H9 (cell line): ENCODE results near the gene PF4V1. TPM values are rescaled to one million over a fixed set of nuclear protein-coding genes. Genes with fewer than 3 reads are reported as not detected.

Experiments
- DNase-seq: peaks from one replicate; pipeline ENCODE4 v3.0.0-alpha.2; 2017
- H2AFZ ChIP-seq: one replicate; pipeline ENCODE4 v1.6.1; 2013; ENCODE audit warnings: mild to moderate bottlenecking, low read length, control low read depth, moderate library complexity
- H2AK5ac ChIP-seq: 2 replicates; pipeline ENCODE4 v1.6.1; 2013; ENCODE audit warnings: low read length, control low read depth, mixed read lengths; ENCODE audit not compliant: insufficient read length
- H2BK120ac ChIP-seq: one replicate; pipeline ENCODE4 v1.6.1; 2013; ENCODE audit warnings: low read depth, mild to moderate bottlenecking, low read length, control low read depth, inconsistent platforms; ENCODE audit not compliant: poor library complexity, severe bottlenecking
- H2BK12ac ChIP-seq: 2 replicates; pipeline ENCODE4 v1.6.1; 2013; ENCODE audit warnings: low read length, control low read depth, mixed read lengths, low read depth; ENCODE audit not compliant: insufficient read length
- H2BK15ac ChIP-seq: 2 replicates; pipeline ENCODE4 v1.6.1; 2013; ENCODE audit warnings: low read depth, low read length, control low read depth
- H2BK20ac ChIP-seq: one replicate; pipeline ENCODE4 v1.6.1; 2013; ENCODE audit warnings: low read depth, mild to moderate bottlenecking, low read length, control low read depth, inconsistent platforms; ENCODE audit not compliant: poor library complexity, severe bottlenecking
- H2BK5ac ChIP-seq: 2 replicates; pipeline ENCODE4 v1.6.1; 2013; ENCODE audit warnings: low read length, control low read depth, mixed read lengths; ENCODE audit not compliant: insufficient read length
- H3K14ac ChIP-seq: 2 replicates; pipeline ENCODE4 v1.6.1; 2013; ENCODE audit warnings: low read length, control low read depth; ENCODE audit not compliant: insufficient read depth
- H3K18ac ChIP-seq: 2 replicates; pipeline ENCODE4 v1.6.1; 2013; ENCODE audit warnings: low read depth, mild to moderate bottlenecking, mixed read lengths, low read length, control low read depth; ENCODE audit not compliant: insufficient read length
- H3K23ac ChIP-seq: 2 replicates; pipeline ENCODE4 v1.6.1; 2013; ENCODE audit warnings: low read length, control low read depth, mixed read lengths, low read depth; ENCODE audit not compliant: insufficient read length
- H3K23me2 ChIP-seq: 2 replicates; pipeline ENCODE4 v1.6.1; 2013; ENCODE audit warnings: low read depth, mild to moderate bottlenecking, mixed read lengths, low read length, control low read depth; ENCODE audit not compliant: insufficient read length, poor library complexity, severe bottlenecking
- H3K27ac ChIP-seq: 2 replicates; pipeline ENCODE4 v1.5.1; 2013; ENCODE audit warnings: low read length, control low read depth, mixed read lengths, low read depth; ENCODE audit not compliant: insufficient read length
- H3K27me3 ChIP-seq: 2 replicates; pipeline ENCODE4 v1.6.1; 2013; ENCODE audit warnings: low read length, control low read depth, inconsistent platforms; ENCODE audit not compliant: insufficient read depth
- H3K4ac ChIP-seq: 2 replicates; pipeline ENCODE4 v1.6.1; 2013; ENCODE audit warnings: low read depth, mild to moderate bottlenecking, control low read depth, inconsistent platforms, low read length, moderate library complexity
- H3K4me1 ChIP-seq: 2 replicates; pipeline ENCODE4 v1.6.1; 2013; ENCODE audit warnings: low read length, control low read depth, inconsistent platforms; ENCODE audit not compliant: insufficient read depth
- H3K4me2 ChIP-seq: 2 replicates; pipeline ENCODE4 v1.6.1; 2013; ENCODE audit warnings: low read length, control low read depth, mixed read lengths; ENCODE audit not compliant: insufficient read length, insufficient read depth
- H3K56ac ChIP-seq: 2 replicates; pipeline ENCODE4 v1.6.1; 2013; ENCODE audit warnings: low read depth, mild to moderate bottlenecking, mixed read lengths, low read length, control low read depth; ENCODE audit not compliant: insufficient read length
- H3K79me1 ChIP-seq: 2 replicates; pipeline ENCODE4 v1.6.1; 2013; ENCODE audit warnings: low read depth, mild to moderate bottlenecking, moderate library complexity, low read length, control low read depth, inconsistent platforms; ENCODE audit not compliant: insufficient read depth, poor library complexity, severe bottlenecking
- H3K79me2 ChIP-seq: 2 replicates; pipeline ENCODE4 v1.6.1; 2013; ENCODE audit warnings: low read length, control low read depth, inconsistent platforms; ENCODE audit not compliant: insufficient read depth
- H3K9ac ChIP-seq: 2 replicates; pipeline ENCODE4 v1.6.1; 2013; ENCODE audit warnings: low read length, control low read depth, mixed read lengths; ENCODE audit not compliant: insufficient read length; ENCODE audit errors: extremely low read depth
- H3K9me3 ChIP-seq: one replicate; pipeline ENCODE4 v1.6.1; 2013; ENCODE audit warnings: low read depth, low read length, inconsistent platforms; ENCODE audit not compliant: control insufficient read depth
- H3T11ph ChIP-seq: one replicate; pipeline ENCODE4 v1.6.1; 2013; ENCODE audit warnings: mild to moderate bottlenecking, low read length, control low read depth, inconsistent platforms
- H4K20me1 ChIP-seq: one replicate; pipeline ENCODE4 v1.6.1; 2013; ENCODE audit not compliant: control insufficient read depth, insufficient read length, insufficient read depth
- H4K5ac ChIP-seq: 2 replicates; pipeline ENCODE4 v1.6.1; 2013; ENCODE audit warnings: low read depth, mild to moderate bottlenecking, mixed read lengths, low read length, control low read depth; ENCODE audit not compliant: insufficient read length
- H4K8ac ChIP-seq: replicated peaks from 2 replicates; pipeline ENCODE4 v1.6.1; 2013; ENCODE audit warnings: low read length, control low read depth, mixed read lengths, low read depth; ENCODE audit not compliant: insufficient read length
- H4K91ac ChIP-seq: 2 replicates; pipeline ENCODE4 v1.6.1; 2013; ENCODE audit warnings: low read depth, mild to moderate bottlenecking, moderate library complexity, mixed read lengths, low read length, control low read depth; ENCODE audit not compliant: insufficient read length
- H3K27ac Mint-ChIP-seq, 3 experiments: 2 replicates in 2 of 3; 3 replicates in 1 of 3; pipeline ENCODE4 v1.8.0; 2020 to 2021; ENCODE audit warnings: mixed read lengths in 3 of 3, mild to moderate bottlenecking in 1 of 3, moderate library complexity in 1 of 3
- H3K27me3 Mint-ChIP-seq: 2 replicates; pipeline ENCODE4 v1.8.0; 2021; ENCODE audit warnings: low read depth, mild to moderate bottlenecking, moderate library complexity, mixed read lengths
- H3K36me3 Mint-ChIP-seq, 3 experiments: 2 replicates in 2 of 3; 3 replicates in 1 of 3; pipeline ENCODE4 v1.8.0; 2020 to 2021; ENCODE audit warnings: low read depth in 3 of 3, mixed read lengths in 3 of 3; ENCODE audit not compliant: insufficient read depth in 1 of 3
- H3K4me1 Mint-ChIP-seq, 2 experiments: 2 replicates each; pipeline ENCODE4 v1.8.0; 2020; ENCODE audit warnings: mixed read lengths in 2 of 2
- H3K4me3 Mint-ChIP-seq, 2 experiments: 2 replicates in 1 of 2; 3 replicates in 1 of 2; pipeline ENCODE4 v1.8.0; 2020 to 2021; ENCODE audit warnings: mild to moderate bottlenecking in 2 of 2, mixed read lengths in 2 of 2, moderate library complexity in 1 of 2
- H3K9me3 Mint-ChIP-seq, 2 experiments: 2 replicates in 1 of 2; 3 replicates in 1 of 2; pipeline ENCODE4 v1.8.0; 2020; ENCODE audit warnings: mild to moderate bottlenecking in 2 of 2, mixed read lengths in 2 of 2, moderate library complexity in 1 of 2
- WGBS: extraction: QIAGEN DNeasy Blood & Tissue Kit; methylation state at CpG from one replicate; pipeline ENCODE4 v1.1.7; 2013; ENCODE audit warnings: missing lambda C conversion rate, low lambda C conversion rate, mixed read lengths; ENCODE audit not compliant: insufficient read length; ENCODE audit errors: extremely low coverage; 5-methylcytosine and 5-hydroxymethylcytosine counted together
- total RNA-seq: library from RNA; stranded (reverse); gene quantifications from 2 replicates; pipeline ENCODE4 v1.2.1, GENCODE V29; 2021
- TF ChIP-seq, protein P1 (sequence below): fragments of 200-600 bp; sonication (generic); conservative IDR thresholded peaks from 3 replicates; pipeline ENCODE4 v1.8.0; 2021; ENCODE audit warnings: antibody characterized with exemption, mild to moderate bottlenecking

The PF4V1 gene
- total RNA-seq, 1 experiment from 2014 or later, result not detected

DNA sequence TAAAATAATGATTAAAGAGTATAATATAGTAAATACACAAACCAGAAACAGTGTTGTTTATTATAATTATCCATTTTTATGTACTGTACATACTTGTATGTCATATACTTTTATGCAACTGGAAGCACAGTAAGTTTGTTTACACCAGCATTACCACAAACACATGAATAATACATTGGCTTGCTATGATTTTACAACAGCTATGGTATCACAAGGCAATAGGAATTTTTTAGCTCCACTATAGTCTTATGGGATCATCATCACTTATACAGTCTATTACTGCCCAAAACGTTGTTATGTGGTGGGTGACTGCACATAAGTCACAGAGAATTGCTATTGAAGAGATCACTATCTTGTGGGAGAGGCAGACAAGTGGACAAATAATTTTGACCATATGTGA lies 1.8 kb upstream of the PF4V1 start:
- H3K23ac ChIP-seq, result no peak overlapping the region
- H3K4me2 ChIP-seq, result no peak overlapping the region
- no peak overlapping the region for H3K18ac ChIP-seq
- no peaks in the 10 kb centered on the region for H4K20me1 ChIP-seq
- no peak overlapping the region for H3K27ac Mint-ChIP-seq
- H3K27me3 Mint-ChIP-seq, result peaks cover 10% of the 10 kb centered on the region
- H2BK120ac ChIP-seq, result no peak overlapping the region
- no peak overlapping the region for H4K5ac ChIP-seq
- TF ChIP-seq, protein P1, sequence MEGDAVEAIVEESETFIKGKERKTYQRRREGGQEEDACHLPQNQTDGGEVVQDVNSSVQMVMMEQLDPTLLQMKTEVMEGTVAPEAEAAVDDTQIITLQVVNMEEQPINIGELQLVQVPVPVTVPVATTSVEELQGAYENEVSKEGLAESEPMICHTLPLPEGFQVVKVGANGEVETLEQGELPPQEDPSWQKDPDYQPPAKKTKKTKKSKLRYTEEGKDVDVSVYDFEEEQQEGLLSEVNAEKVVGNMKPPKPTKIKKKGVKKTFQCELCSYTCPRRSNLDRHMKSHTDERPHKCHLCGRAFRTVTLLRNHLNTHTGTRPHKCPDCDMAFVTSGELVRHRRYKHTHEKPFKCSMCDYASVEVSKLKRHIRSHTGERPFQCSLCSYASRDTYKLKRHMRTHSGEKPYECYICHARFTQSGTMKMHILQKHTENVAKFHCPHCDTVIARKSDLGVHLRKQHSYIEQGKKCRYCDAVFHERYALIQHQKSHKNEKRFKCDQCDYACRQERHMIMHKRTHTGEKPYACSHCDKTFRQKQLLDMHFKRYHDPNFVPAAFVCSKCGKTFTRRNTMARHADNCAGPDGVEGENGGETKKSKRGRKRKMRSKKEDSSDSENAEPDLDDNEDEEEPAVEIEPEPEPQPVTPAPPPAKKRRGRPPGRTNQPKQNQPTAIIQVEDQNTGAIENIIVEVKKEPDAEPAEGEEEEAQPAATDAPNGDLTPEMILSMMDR, result no peak
- no peak overlapping the region for H2AK5ac ChIP-seq
- no peak for DNase-seq
- H3K4ac ChIP-seq, result no peak overlapping the region
- no peak overlapping the region for H3T11ph ChIP-seq
- no peak overlapping the region for H3K14ac ChIP-seq
- H3K56ac ChIP-seq, result no peak overlapping the region
- no peak overlapping the region for H2BK12ac ChIP-seq
- H4K8ac ChIP-seq, result no peak overlapping the region
- H4K91ac ChIP-seq, result no peak overlapping the region
- H3K79me1 ChIP-seq, result no peaks in the 10 kb centered on the region
- no peak overlapping the region for H3K9ac ChIP-seq
- H2AFZ ChIP-seq, result no peak overlapping the region
- H2BK20ac ChIP-seq, result no peak overlapping the region
- H2BK15ac ChIP-seq, result no peak overlapping the region
- no peak overlapping the region for H3K4me3 Mint-ChIP-seq
- no peak overlapping the region for H2BK5ac ChIP-seq
- H3K36me3 Mint-ChIP-seq, result no peaks in the 10 kb centered on the region
- no peaks in the 10 kb centered on the region for H3K27me3 ChIP-seq
- no CpG with 5 or more reads among the region's 1 CpG for WGBS
- no peaks in the 10 kb centered on the region for H3K79me2 ChIP-seq
- H3K9me3 ChIP-seq, result no peaks in the 10 kb centered on the region
- no peak overlapping the region for H3K27ac ChIP-seq
- H3K23me2 ChIP-seq, result no peaks in the 10 kb centered on the region
- peaks cover 2% of the 10 kb centered on the region; the same call in 1 of the 2 replicates for H3K4me1 ChIP-seq
- no peaks in the 10 kb centered on the region for H3K9me3 Mint-ChIP-seq
- peaks cover 10% of the 10 kb centered on the region in 2 experiments for H3K4me1 Mint-ChIP-seq
